Prostate gland (tissue), 2 donors: Measurements from ENCODE around the gene CARMIL1. TPM values are rescaled to one million over a fixed set of nuclear protein-coding genes. Genes with fewer than 3 reads are reported as not detected.

Experiments used
- DNase-seq: peaks from one replicate; pipeline ENCODE4 v3.0.0-alpha.2; 2019; ENCODE audit warnings: low spot score
- H3K27ac ChIP-seq, 2 donors: fragments of 200-600 bp; sonication (generic); 2 replicates each; pipeline ENCODE4 v1.5.1; 2017 to 2019
- H3K27me3 ChIP-seq: fragments of 200-600 bp; sonication (generic); replicated peaks from 2 replicates; pipeline ENCODE4 v1.5.1; 2019; ENCODE audit not compliant: insufficient read depth
- H3K36me3 ChIP-seq, 2 donors: fragments of 200-600 bp; sonication (generic); 1 replicate in 1 of 2; 2 replicates in 1 of 2; pipeline versions ENCODE4 v1.5.1 to v1.8.1; 2017 to 2019
- H3K4me1 ChIP-seq: fragments of 200-600 bp; sonication (generic); replicated peaks from 2 replicates; pipeline ENCODE4 v1.5.1; 2019
- H3K4me3 ChIP-seq, 2 donors: fragments of 200-600 bp; sonication (generic); 2 replicates each; pipeline ENCODE4 v1.5.1; 2017 to 2019
- H3K9me3 ChIP-seq: fragments of 200-600 bp; sonication (generic); 2 replicates; pipeline ENCODE4 v1.5.1; 2017
- POLR2A ChIP-seq: fragments of 450-650 bp; IDR thresholded peaks from one replicate; pipeline ENCODE4 v1.6.1; 2016; ENCODE audit warnings: antibody characterized with exemption, mild to moderate bottlenecking
- POLR2AphosphoS5 ChIP-seq: sonication (generic); formaldehyde crosslinking; IDR thresholded peaks from one replicate; pipeline ENCODE4 v1.6.1; 2017; ENCODE audit warnings: antibody characterized with exemption
- WGBS: methylation state at CpG from one replicate; pipeline ENCODE4 v1.1.5; 2018; 5-methylcytosine and 5-hydroxymethylcytosine counted together
- intact Hi-C: fragments of 100-400 bp; cut with DNase I; formaldehyde crosslinking; loops from one replicate; pipeline ENCODE4 v1.14.2; 2022
- total RNA-seq, 2 donors: library from RNA; depleted of rRNA; stranded (reverse); fragments of >200 nt; gene quantifications; one replicate each; pipeline ENCODE4 v1.1.0, GENCODE V29; 2016
- TF ChIP-seq, protein P1 (sequence below), 4 experiments: fragments of 200-600 bp in 2 of 4; fragments of 450-650 bp in 2 of 4; sonication (generic) in 2 of 4; IDR thresholded peaks; 1 replicate in 3 of 4; 2 replicates in 1 of 4; pipeline ENCODE4 v1.5.1; 2016 to 2019; ENCODE audit warnings: antibody characterized with exemption in 4 of 4, mild to moderate bottlenecking in 2 of 4, moderate library complexity in 2 of 4

The CARMIL1 gene
- total RNA-seq, 2 donors from 2014 or later: 12.9 to 71.7 TPM

DNA sequence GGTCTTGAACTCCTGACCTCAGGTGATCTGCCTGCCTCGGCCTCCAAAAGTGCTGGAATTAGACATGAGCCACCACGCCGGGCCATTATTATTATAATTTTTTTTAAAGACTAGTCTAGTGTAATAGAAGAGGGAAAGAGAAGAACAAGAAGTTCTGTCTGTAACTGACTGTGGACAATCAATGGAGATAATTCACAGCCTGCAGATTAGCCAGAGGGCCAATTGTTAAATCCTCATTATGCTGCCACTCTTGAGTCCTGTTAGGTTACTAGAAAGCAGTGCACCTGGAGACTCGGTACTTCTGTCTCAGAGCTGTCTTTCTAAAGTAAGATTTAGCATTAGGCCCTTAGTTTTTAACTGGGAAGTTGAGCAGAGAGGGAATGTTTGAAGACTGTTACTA is 37.5 kb downstream of the CARMIL1 start:
- no peak overlapping the region for H3K27ac ChIP-seq
- no peaks in the 10 kb centered on the region for H3K36me3 ChIP-seq
- intact Hi-C loops: no loop called here
- H3K27me3 ChIP-seq: no peaks in the 10 kb centered on the region
- TF ChIP-seq, protein P1, sequence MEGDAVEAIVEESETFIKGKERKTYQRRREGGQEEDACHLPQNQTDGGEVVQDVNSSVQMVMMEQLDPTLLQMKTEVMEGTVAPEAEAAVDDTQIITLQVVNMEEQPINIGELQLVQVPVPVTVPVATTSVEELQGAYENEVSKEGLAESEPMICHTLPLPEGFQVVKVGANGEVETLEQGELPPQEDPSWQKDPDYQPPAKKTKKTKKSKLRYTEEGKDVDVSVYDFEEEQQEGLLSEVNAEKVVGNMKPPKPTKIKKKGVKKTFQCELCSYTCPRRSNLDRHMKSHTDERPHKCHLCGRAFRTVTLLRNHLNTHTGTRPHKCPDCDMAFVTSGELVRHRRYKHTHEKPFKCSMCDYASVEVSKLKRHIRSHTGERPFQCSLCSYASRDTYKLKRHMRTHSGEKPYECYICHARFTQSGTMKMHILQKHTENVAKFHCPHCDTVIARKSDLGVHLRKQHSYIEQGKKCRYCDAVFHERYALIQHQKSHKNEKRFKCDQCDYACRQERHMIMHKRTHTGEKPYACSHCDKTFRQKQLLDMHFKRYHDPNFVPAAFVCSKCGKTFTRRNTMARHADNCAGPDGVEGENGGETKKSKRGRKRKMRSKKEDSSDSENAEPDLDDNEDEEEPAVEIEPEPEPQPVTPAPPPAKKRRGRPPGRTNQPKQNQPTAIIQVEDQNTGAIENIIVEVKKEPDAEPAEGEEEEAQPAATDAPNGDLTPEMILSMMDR (IDR thresholded peaks at IDR 0.05): no peak
- TF ChIP-seq POLR2AphosphoS5 (no peak), POLR2A (no peak)
- no peaks in the 10 kb centered on the region for H3K4me1 ChIP-seq
- 68% methylated on average over 4 of the region's 4 CpGs for WGBS
- H3K9me3 ChIP-seq: no peaks in the 10 kb centered on the region
- no peak for DNase-seq
- no peak overlapping the region for H3K4me3 ChIP-seq

DNA sequence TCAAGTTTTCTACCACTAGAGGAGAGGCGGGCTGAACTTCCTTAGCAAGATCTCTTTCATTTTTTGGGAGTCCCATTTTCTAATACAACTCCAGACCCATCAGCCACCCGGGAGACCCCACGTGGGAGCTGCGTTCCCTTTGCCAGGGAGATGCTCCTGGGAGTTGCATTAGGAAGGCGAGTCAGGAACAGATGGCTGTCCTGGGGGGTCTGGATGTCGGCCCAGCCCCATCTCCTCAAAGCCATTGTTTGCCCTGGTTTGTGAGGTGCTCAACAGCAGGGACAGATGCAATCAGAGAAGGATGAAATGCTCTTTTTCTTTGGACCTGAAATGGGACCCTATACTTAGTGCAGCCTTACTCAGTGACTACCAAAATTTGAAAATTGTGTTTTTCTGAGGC is 39.4 kb downstream of the CARMIL1 start:
- H3K27ac ChIP-seq: no peak overlapping the region
- H3K36me3 ChIP-seq: no peaks in the 10 kb centered on the region
- no peaks in the 10 kb centered on the region for H3K4me1 ChIP-seq
- no peak overlapping the region for H3K4me3 ChIP-seq
- H3K9me3 ChIP-seq: no peaks in the 10 kb centered on the region
- no peak for DNase-seq
- TF ChIP-seq POLR2A (no peak), POLR2AphosphoS5 (no peak)
- TF ChIP-seq, protein P1 (IDR thresholded peaks at IDR 0.05): no peak
- H3K27me3 ChIP-seq: no peaks in the 10 kb centered on the region
- intact Hi-C loops: no loop called here
- WGBS: 95% methylated on average over 6 of the region's 6 CpGs

DNA sequence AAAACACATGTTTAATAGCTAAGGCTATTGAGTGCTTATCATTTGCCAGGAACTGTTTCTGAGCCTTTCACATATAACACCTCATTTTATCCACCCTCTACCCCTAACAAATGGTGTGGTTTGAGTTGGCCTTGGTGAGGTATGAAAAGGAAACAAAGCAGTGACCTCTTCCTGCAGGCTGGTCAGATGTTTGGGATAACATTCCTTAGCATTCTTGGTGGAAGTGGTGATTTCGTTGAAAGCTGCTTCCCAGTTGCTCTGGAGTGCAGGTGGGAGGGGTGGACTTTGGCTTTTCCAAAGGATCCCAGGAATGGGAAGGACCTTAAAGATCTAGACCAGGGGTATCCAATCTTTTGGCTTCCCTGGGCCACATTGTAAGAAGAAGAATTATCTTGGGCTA is 41.3 kb downstream of the CARMIL1 start:
- no peak overlapping the region for H3K27ac ChIP-seq
- WGBS: 90% methylated on average over 1 of the region's 1 CpG
- DNase-seq: no peak
- TF ChIP-seq, protein P1 (IDR thresholded peaks at IDR 0.05): no peak
- TF ChIP-seq POLR2A: no peak
- no peak for TF ChIP-seq POLR2AphosphoS5
- H3K27me3 ChIP-seq: no peaks in the 10 kb centered on the region
- no peaks in the 10 kb centered on the region for H3K4me1 ChIP-seq
- no peaks in the 10 kb centered on the region for H3K36me3 ChIP-seq
- H3K4me3 ChIP-seq: no peak overlapping the region
- intact Hi-C loops: no loop called here
- no peaks in the 10 kb centered on the region for H3K9me3 ChIP-seq

DNA sequence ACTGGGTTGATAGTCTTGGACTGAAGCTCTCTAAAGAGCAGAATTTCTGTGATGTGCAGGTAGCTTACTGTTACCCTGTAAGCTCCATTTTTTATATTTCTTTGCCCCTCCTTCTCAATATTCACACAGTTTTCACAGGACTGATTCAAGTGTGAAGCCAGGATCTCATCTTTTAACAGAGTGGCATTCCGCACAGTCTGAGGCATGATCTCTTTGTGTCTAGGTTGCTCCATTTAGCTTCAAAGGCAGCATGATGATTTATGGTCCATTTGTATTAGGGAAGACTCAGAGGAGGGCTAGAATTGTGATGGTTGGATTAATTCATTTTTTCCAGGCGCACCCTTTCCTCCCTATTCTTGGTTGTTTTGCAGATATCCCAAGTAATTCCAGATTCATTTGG is 43.5 kb downstream of the CARMIL1 start:
- WGBS: 93% methylated on average over 2 of the region's 2 CpGs
- no peak for DNase-seq
- TF ChIP-seq, protein P1 (IDR thresholded peaks at IDR 0.05): no peak
- TF ChIP-seq POLR2A: no peak
- TF ChIP-seq POLR2AphosphoS5: no peak
- intact Hi-C loops: no loop called here
- Histone ChIP-seq H3K27me3 (no peaks in the 10 kb centered on the region), H3K27ac (no peak overlapping the region), H3K36me3 (no peaks in the 10 kb centered on the region), H3K4me1 (no peaks in the 10 kb centered on the region), H3K4me3 (no peak overlapping the region), H3K9me3 (no peaks in the 10 kb centered on the region)

DNA sequence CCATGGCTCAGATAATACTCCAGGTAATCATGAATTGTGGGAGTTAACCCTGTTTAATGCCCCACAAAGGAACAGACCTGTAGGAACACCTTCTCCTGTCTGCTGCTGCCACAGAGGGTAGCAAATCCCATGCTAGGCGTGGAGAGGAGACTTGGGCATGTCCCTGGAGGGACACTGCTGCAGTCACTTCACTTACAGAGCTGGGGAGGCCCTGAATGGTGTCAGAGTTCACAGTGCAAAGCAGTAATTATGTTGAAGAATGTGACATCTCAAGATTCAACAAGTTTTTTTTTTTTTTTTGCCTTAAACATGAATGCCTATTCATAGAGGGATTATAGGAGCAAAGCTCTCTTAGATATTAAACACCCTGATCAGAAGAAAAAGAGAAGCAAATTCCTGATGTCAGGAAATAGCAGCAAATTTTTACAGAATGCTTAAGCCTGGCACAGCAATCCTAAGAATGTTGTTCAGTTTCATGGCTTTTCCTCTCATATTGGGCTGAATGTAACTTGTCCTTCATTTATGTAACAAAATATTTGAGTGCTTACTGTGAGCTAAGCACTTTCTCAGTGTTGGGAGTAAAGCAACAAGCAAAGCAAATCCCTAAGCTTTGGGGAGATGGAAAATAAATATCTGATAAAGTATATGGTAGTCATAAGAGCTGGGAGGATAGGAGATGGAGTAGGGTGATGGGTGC is 45.0 kb downstream of the CARMIL1 start:
- no peaks in the 10 kb centered on the region for H3K36me3 ChIP-seq
- TF ChIP-seq, protein P1 (IDR thresholded peaks at IDR 0.05): no peak
- TF ChIP-seq POLR2A: no peak
- no peaks in the 10 kb centered on the region for H3K27me3 ChIP-seq
- H3K4me1 ChIP-seq: no peaks in the 10 kb centered on the region
- no peak overlapping the region for H3K4me3 ChIP-seq
- no peak for DNase-seq
- WGBS: 100% methylated on average over 1 of the region's 1 CpG
- intact Hi-C loops: no loop called here
- H3K27ac ChIP-seq: no peak overlapping the region
- no peaks in the 10 kb centered on the region for H3K9me3 ChIP-seq
